Kidney epithelial cell (primary cell): ENCODE data around the gene GALNT8. TPM values are rescaled to one million over a fixed set of nuclear protein-coding genes. Genes with fewer than 3 reads are reported as not detected.

ENCODE experiments used
- DNase-seq: peaks from one replicate; pipeline ENCODE4 v3.0.0-alpha.2; 2010; ENCODE audit warnings: low read depth
- H3K27me3 ChIP-seq: 2 replicates; pipeline ENCODE4 v1.6.0; 2011; ENCODE audit warnings: low read length; ENCODE audit not compliant: control insufficient read depth, insufficient read depth
- H3K36me3 ChIP-seq: 2 replicates; pipeline ENCODE4 v1.5.1; 2011; ENCODE audit warnings: low read length; ENCODE audit not compliant: control insufficient read depth, insufficient read depth
- H3K4me3 ChIP-seq: 2 replicates; pipeline ENCODE4 v1.5.1; 2011; ENCODE audit warnings: low read depth, mild to moderate bottlenecking, control low read depth, low read length
- total RNA-seq: library from RNA; depleted of rRNA; stranded (reverse); fragments of >200 nt; gene quantifications from 2 replicates; pipeline ENCODE4 v1.2.3, GENCODE V29; 2015
- TF ChIP-seq, protein P1 (sequence below): IDR thresholded peaks from 2 replicates; pipeline ENCODE4 v1.5.1; 2011; ENCODE audit warnings: mild to moderate bottlenecking, moderate library complexity, low read length, control low read depth, inconsistent platforms; ENCODE audit not compliant: insufficient read depth, poor library complexity, severe bottlenecking

Gene GALNT8
- total RNA-seq, 1 donor from 2014 or later, result 1.4 TPM

- H3K36me3 ChIP-seq, result no peaks in the 10 kb centered on the region
- no peak overlapping the region for H3K4me3 ChIP-seq
- TF ChIP-seq, protein P1, sequence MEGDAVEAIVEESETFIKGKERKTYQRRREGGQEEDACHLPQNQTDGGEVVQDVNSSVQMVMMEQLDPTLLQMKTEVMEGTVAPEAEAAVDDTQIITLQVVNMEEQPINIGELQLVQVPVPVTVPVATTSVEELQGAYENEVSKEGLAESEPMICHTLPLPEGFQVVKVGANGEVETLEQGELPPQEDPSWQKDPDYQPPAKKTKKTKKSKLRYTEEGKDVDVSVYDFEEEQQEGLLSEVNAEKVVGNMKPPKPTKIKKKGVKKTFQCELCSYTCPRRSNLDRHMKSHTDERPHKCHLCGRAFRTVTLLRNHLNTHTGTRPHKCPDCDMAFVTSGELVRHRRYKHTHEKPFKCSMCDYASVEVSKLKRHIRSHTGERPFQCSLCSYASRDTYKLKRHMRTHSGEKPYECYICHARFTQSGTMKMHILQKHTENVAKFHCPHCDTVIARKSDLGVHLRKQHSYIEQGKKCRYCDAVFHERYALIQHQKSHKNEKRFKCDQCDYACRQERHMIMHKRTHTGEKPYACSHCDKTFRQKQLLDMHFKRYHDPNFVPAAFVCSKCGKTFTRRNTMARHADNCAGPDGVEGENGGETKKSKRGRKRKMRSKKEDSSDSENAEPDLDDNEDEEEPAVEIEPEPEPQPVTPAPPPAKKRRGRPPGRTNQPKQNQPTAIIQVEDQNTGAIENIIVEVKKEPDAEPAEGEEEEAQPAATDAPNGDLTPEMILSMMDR, result no peak
Measured at GRCh38 chr12:4816744-4817525, 96.7 kb downstream of the GALNT8 start.

DNA sequence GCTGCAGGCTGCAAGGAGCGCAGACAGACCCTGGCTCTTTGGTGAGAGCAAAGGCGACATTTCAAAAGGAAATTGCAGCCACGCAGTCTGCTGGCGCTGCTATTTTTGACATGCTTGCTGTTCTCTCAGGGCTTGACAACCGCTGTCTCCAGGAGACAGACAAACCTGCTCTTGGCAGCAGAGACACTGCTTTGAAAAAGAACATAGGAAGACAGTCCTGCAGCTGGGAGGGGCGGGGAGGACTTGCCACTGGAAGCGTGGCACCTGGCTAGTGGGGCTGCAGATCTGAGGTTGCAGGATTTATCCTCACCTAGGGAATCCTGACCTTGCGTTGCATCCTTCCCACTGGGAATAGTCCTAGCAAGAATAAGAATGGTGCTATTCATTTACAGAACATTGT, 97.7 kb downstream of the GALNT8 start:
- TF ChIP-seq, protein P1, result no peak

More at GRCh38 chr12:4816744-4817525, 96.7 kb downstream of the GALNT8 start:
- no peaks in the 10 kb centered on the region for H3K27me3 ChIP-seq
- no peak for DNase-seq

DNA sequence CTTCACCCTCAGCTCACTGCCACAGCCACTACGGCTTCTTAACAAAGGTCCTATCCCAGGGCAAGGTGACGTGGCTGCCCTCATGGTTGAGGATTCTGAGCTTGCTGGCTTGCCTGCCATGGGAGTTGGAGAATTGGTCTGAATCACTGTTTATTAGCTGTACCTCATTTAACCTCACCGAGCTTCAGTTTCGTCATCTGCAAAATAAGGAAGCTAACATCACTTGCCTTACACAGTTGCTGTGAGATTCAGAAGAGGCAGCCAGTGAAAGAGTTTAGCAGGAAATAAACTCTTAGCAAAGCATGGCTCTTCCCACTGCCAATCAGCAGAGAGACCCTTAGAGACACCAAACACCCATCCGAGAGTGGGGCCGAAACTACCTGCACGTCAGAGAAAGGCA, 99.5 kb downstream of the GALNT8 start:
- H3K4me3 ChIP-seq, result no peak overlapping the region
- no peaks in the 10 kb centered on the region for H3K27me3 ChIP-seq
- DNase-seq, result no peak
- H3K36me3 ChIP-seq, result no peaks in the 10 kb centered on the region
- TF ChIP-seq, protein P1, result no peak

More for the DNA sequence above, 97.7 kb downstream of the GALNT8 start:
- Histone ChIP-seq H3K4me3 (no peak overlapping the region), H3K36me3 (no peaks in the 10 kb centered on the region), H3K27me3 (no peaks in the 10 kb centered on the region)
- DNase-seq, result no peak

DNA sequence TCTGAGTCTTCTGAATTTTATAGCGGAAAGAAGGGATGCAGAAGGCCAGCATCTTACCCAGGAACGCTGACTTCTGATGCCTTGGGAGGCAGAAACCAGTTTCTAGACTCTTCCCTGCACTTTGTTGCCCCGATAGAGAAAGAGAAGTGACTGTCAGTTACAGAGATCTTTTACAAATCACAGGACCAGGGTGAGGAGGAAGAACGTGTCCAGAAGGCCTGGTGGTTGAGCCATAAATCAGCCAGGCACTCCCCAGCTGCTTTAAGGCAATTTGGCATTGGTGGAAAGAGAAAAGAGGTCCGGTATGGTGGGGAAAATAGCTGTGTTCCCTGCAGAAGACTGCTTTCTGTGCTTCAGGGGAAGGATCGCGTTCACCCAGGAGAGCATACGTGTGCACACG, 100.8 kb downstream of the GALNT8 start:
- DNase-seq, result no peak
- Histone ChIP-seq H3K4me3 (no peak overlapping the region), H3K27me3 (no peaks in the 10 kb centered on the region), H3K36me3 (no peaks in the 10 kb centered on the region)
- TF ChIP-seq, protein P1, result no peak

Other genes starting within 250 kb of the GALNT8 start
- gene RAD51AP1, start 181.5 kb upstream of the GALNT8 start, total RNA-seq, result 8.7 and 9.3 TPM in 2 replicates
- gene DYRK4, start 158.2 kb upstream of the GALNT8 start, total RNA-seq, result 60.3 and 64.8 TPM in 2 replicates
- 4.0 and 6.6 TPM in 2 replicates for gene AKAP3, start 71.3 kb upstream of the GALNT8 start, total RNA-seq
- gene NDUFA9, start 71.3 kb upstream of the GALNT8 start, total RNA-seq, result 66.0 and 73.7 TPM in 2 replicates
- gene KCNA1, start 189.5 kb downstream of the GALNT8 start, total RNA-seq, result under 0.01 TPM in 1 of 2 replicates, not detected in the other